HG03103 (cell line): ENCODE measurements around the gene ZDHHC3.

ENCODE experiments used
- ATAC-seq: cut with Tn5 transposase; IDR thresholded peaks from one replicate; pipeline ENCODE4 v1.9.1; 2021; ENCODE audit warnings: low read depth; ENCODE audit not compliant: unreplicated experiment

ZDHHC3 gene, protein sequence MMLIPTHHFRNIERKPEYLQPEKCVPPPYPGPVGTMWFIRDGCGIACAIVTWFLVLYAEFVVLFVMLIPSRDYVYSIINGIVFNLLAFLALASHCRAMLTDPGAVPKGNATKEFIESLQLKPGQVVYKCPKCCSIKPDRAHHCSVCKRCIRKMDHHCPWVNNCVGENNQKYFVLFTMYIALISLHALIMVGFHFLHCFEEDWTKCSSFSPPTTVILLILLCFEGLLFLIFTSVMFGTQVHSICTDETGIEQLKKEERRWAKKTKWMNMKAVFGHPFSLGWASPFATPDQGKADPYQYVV

DNA sequence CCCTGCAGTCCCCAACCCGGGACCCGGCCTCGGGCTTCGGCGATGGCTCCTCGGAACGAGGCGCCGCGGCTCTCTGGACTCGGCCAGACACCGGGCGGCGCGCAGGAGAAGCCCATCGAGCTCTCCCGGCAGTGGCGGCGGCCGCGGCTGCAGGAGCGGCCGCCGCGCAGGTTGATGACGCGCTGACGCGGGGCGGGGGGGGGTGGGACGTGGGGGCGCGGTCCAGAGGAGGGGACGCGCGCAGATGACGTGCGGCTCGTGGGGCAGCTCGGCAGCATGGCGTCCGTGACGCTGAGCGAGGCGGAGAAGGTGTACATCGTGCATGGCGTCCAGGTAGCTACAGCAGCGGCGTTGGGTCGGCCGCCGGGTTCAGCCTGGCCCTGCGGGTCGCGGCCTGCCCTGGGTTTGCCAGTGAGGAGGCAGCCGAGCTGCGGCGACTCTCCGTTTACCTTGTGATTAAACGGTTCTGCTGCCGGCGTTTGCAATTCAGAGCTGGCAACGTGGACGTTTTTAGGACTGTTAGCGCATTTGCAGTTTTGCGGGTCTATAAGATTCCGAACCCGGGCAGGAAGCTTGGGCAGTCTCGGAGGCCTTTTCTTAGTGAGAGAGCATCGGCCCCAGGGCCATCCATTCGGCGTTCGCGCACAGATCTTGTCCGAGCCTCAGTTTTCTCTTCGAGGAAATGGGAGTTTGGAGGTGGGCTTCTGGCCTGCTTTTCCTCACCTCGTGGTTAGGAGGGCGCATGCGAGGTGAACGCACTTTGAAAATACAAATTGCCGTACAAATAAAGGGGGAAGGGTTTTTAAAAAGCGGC is at the start of gene ZDHHC3, which contains the start of gene EXOSC7:
ZDHHC3 (minus strand) TSS at position 173 of the 814 bp plus-strand sequence. CDS start 16,738 bp downstream, outside the sequence.
EXOSC7 (plus strand) TSS at position 243 of the 814 bp plus-strand sequence; CDS start at position 277, 34 bp downstream.
- peak; percentile 66 for ATAC-seq

DNA sequence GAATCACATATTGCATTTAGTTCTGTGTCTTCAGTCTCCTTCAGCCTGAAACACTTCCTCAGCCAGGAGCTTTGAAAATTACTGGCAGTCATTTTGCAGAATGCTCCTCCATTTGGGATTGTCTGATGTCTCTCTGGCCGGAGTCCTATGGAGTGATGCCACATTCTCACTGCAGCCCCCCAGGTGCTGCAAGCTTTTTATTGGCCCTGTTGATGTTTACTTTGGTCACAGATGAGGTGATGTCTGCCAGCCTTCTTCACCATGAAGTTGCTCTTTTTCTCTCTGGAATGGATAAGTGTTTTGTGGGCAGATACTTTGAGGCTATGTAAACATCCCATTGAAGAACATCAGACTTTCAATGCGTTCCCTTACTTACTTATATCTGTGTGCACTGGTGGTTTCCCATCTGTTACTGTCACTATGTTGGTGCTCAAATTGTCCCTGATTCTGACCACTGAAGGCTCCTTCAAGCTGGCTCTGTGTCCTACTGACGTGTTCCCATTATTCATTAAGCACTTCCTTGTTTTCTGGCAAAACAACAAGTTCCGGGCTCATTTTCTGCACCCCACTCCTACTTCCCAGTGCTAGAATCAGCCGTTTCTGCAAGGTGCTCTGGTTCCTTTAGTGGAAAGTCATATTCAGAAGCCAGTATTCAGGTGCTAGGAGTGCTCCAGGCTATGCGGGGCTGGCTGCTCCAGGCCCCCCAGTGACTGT is 48.7 kb upstream of the ZDHHC3 start:
- ATAC-seq: no peak

DNA sequence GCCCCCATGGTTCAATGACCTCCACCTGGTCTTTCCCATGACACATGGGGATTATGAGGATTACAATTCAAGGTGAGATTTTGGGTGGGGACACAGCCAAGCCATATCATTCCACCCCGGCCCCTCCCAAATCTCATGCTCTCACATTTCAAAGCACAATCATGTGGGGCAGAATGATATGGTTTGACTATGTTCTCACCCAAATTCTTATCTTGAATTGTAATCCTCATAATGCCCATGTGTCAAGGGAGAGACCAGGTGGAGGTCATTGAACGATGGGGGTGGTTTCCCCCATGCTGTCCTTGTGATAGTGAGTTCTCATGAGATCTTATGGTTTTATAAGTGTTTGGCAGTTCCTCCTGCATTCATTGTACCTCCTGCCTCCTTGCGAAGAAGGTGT is 47.7 kb upstream of the ZDHHC3 start:
- ATAC-seq: no peak

GRCh38 chr3:45021524-45022297 is 45.7 kb upstream of the ZDHHC3 start:
- no peak for ATAC-seq

GRCh38 chr3:45020534-45020933 is 44.6 kb upstream of the ZDHHC3 start:
- ATAC-seq: no peak

DNA sequence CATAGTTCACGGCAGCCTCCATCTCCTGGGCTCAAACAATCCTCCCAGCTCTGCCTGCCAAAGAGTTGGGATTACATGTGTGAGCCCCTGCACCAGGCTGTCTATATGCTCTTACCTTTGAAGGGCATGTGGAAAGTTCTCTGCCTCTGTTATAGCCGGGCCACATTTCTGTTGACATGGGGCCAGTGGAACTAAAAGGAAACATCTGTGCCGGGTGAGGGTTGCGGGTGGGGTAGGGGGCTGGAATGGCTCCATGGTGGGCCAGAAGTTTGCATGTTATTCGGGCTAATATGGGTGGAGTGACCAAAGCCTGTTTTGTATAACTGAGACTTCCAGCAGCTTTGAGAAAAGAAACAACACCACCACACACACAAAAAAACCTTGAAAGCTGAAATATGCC is 41.8 kb upstream of the ZDHHC3 start:
- ATAC-seq: no peak

- no peak for ATAC-seq
Measured at GRCh38 chr3:45016916-45017315, 40.9 kb upstream of the ZDHHC3 start.

GRCh38 chr3:45012577-45012976 is 36.6 kb upstream of the ZDHHC3 start:
- ATAC-seq: no peak

- ATAC-seq: no peak
Measured at GRCh38 chr3:45011756-45012508, 36.0 kb upstream of the ZDHHC3 start.

DNA sequence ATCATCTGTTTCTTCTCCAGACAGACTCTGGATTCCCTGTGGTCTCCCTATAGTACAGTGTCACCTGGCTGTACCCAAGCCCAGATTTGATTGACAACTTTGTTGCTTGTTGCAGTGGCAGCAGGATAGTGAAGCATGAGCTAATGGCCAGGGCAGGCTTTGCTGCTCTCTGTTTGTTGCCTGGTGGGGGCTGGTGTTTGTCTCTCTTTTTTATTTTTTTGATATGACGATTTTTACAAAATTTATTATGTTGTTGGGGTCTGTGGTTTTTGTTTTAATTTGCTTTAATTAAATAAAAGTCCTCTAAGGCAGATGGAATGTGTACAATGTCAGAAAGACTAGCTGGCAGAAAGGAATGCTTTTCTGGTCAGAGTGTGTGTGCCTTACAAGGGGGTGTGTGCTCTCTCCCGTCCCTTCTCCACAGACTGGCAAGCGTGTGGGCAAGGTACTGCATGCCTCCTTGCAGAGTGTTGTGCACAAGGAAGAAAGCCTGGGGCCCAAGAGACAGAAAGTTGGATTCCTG is 34.9 kb upstream of the ZDHHC3 start:
- ATAC-seq: no peak

DNA sequence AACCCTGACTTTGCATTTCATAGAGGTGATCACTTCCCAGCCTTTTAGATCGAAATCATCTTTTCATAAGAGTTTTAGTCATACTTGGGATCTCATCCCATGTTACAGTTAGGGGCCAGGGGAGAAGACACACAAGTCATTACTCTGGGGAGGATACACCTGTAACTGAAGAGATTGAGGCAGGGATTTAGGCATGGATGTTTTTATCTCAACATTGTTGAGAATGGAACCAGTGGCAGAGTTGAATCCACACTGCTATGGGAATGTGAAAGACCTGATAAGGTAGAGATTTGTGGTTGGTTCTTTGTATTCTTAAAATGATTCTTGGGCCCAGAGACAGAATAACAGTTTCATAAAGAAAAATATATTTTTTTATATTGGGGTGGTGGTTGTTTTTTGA is 33.9 kb upstream of the ZDHHC3 start:
- no peak for ATAC-seq

- no peak for ATAC-seq
Measured at GRCh38 chr3:45008117-45008516, 32.1 kb upstream of the ZDHHC3 start.

GRCh38 chr3:45007091-45007490 is 31.1 kb upstream of the ZDHHC3 start:
- ATAC-seq: no peak

DNA sequence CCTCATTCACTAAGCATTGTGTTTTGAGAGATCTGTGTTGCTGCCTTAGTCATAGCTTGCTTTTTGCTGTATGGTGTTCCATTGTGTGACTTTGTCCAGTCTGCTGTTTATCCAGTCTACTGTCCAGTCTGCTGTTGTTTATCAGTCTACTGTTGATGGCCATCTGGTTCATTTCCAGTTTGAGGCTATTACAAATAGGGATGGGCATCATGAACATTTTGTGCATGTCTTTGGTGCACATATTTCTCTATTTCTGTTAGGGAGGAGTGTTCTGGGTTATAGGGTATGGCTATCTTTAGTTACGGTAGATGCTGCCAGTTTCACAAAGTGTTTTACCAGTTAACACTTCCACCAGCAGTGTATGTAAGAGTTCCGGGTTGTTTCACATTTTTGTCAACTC is 27.9 kb upstream of the ZDHHC3 start:
- no peak for ATAC-seq

DNA sequence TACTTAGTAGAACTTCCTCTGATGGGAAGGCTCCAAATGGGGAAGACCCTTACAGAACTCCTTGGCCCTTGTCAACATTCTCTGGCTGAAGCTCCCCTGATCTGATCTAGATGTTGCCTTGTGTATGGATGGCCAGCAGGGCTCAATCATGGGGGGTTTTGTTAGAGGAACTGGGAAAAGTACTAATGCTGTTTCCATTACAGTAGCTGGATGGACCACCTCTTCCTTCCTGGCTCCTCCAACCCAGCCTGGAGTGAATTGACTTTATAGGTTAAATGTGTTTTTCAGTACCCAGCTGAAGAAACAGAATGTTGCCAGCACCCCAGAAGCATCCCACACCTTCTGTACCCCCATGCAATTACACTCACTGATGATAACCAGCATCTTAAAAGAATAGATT is 27.4 kb upstream of the ZDHHC3 start:
- ATAC-seq: no peak

GRCh38 chr3:45002720-45003119 is 26.7 kb upstream of the ZDHHC3 start:
- no peak for ATAC-seq

- no peak for ATAC-seq
Measured at GRCh38 chr3:45002139-45002660, 26.2 kb upstream of the ZDHHC3 start.

DNA sequence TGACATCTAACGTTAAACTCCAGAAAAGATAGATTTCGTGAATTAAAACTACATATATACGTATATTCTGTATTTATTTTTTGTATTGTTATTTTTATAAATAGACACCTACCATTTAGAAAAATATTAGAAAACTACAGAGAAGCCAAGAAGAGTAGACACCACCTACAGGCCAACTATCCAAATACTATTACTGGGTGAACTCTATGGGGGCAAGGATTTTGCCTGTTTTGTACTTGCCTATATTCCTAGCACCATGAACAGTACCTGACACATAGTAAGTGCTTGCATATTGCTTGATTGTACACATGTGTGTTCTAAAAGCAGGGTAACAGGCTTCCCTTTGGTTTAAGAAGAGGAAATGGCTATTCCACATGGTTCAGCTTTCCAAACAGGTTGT is 25.8 kb upstream of the ZDHHC3 start:
- ATAC-seq: no peak

GRCh38 chr3:45000823-45001222 is 24.8 kb upstream of the ZDHHC3 start:
- no peak for ATAC-seq
